SU-DHL-6 (cell line): ENCODE results near the gene GRIK2.

Experiments
- H2AFZ ChIP-seq: fragments of 200-600 bp; sonication (generic); 2 replicates; pipeline ENCODE4 v1.6.1; 2014; ENCODE audit warnings: low read depth, mild to moderate bottlenecking, moderate library complexity, mixed read lengths, antibody characterized with exemption, low read length; ENCODE audit not compliant: severe bottlenecking
- H3F3A ChIP-seq: fragments of 200-600 bp; shearing (Covaris generic); 2 replicates; pipeline ENCODE4 v1.6.0; 2016; ENCODE audit warnings: antibody characterized with exemption, mild to moderate bottlenecking; ENCODE audit not compliant: insufficient read depth
- H3K27ac ChIP-seq: fragments of 200-600 bp; sonication (generic); 2 replicates; pipeline ENCODE4 v1.5.1; 2016; ENCODE audit warnings: low read depth, mild to moderate bottlenecking, low read length, moderate library complexity, mixed read lengths
- H3K27me3 ChIP-seq: fragments of 200-600 bp; sonication (generic), shearing (Covaris generic); 2 replicates; pipeline ENCODE4 v1.6.0; 2014; ENCODE audit warnings: mild to moderate bottlenecking, low read length
- H3K36me3 ChIP-seq: fragments of 200-600 bp; sonication (generic); 2 replicates; pipeline ENCODE4 v1.6.1; 2014; ENCODE audit warnings: mild to moderate bottlenecking, low read length, mixed read lengths
- H3K4me2 ChIP-seq: fragments of 300-600, 200-600 bp; shearing (Covaris generic), sonication (generic); 2 replicates; pipeline ENCODE4 v1.6.0; 2014; ENCODE audit warnings: low read length, low read depth, mild to moderate bottlenecking; ENCODE audit not compliant: poor library complexity, severe bottlenecking
- H3K4me3 ChIP-seq: fragments of 200-600 bp; sonication (generic); 2 replicates; pipeline ENCODE4 v1.5.1; 2014; ENCODE audit warnings: antibody characterized with exemption, low read length, mild to moderate bottlenecking, mixed read lengths; ENCODE audit not compliant: insufficient read depth, poor library complexity, severe bottlenecking
- H3K79me2 ChIP-seq: fragments of 200-600 bp; sonication (generic); 2 replicates; pipeline ENCODE4 v1.6.1; 2014; ENCODE audit warnings: mild to moderate bottlenecking, low read length, moderate library complexity; ENCODE audit not compliant: insufficient read depth
- H3K9ac ChIP-seq: fragments of 200-600 bp; sonication (generic); 2 replicates; pipeline ENCODE4 v1.7.0; 2014; ENCODE audit warnings: mild to moderate bottlenecking, low read length
- H3K9me2 ChIP-seq: fragments of 200-600 bp; sonication (generic); replicated peaks from 2 replicates; pipeline ENCODE4 v1.6.1; 2014; ENCODE audit warnings: low read length; ENCODE audit not compliant: insufficient read depth
- H3K9me3 ChIP-seq: fragments of 200-600 bp; sonication (generic); 2 replicates; pipeline ENCODE4 v1.6.1; 2014; ENCODE audit warnings: low read length, mixed read lengths; ENCODE audit not compliant: insufficient read depth
- H4K20me1 ChIP-seq: fragments of 200-600 bp; sonication (generic); 2 replicates; pipeline ENCODE4 v1.6.1; 2014; ENCODE audit warnings: low read depth, mild to moderate bottlenecking, antibody characterized with exemption, low read length, moderate library complexity, mixed read lengths
- EZH2phosphoT487 ChIP-seq: fragments of 200-600 bp; sonication (generic), shearing (Covaris generic); conservative IDR thresholded peaks from 2 replicates; pipeline ENCODE4 v1.6.1; 2018; ENCODE audit warnings: mild to moderate bottlenecking, antibody characterized with exemption, low read length, moderate library complexity, mixed read lengths
- TF ChIP-seq, protein P1 (sequence below): fragments of 200-600 bp; sonication (generic); IDR thresholded peaks from one replicate; pipeline ENCODE4 v1.5.1; 2017; ENCODE audit warnings: antibody characterized with exemption, mild to moderate bottlenecking, low read length, moderate library complexity; ENCODE audit not compliant: insufficient read depth, poor library complexity, severe bottlenecking

GRIK2 gene

DNA sequence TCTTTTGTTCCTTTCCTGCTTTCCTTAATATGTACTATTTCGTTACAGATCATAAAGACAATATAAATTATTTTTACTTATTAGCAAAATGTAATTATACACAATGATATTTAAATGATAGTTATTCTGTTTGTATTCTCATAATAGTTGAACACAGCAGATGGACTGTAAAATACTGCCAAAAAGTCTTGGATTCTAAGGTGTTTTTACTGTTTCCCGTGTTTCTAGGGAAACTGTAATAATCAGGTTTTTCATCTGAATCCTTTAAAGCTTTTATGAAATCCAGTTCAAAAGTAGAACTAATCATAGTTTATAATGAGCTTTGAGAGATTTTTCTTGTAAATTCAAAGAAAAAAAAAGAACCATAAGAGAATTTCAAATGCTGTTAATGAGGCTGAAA lies 148.4 kb downstream of the GRIK2 start:
- Histone ChIP-seq H3K27ac (no peak overlapping the region), H3K9ac (no peak overlapping the region), H3K36me3 (no peaks in the 10 kb centered on the region), H3K9me3 (no peaks in the 10 kb centered on the region), H3K27me3 (no peaks in the 10 kb centered on the region), H3K4me2 (no peak overlapping the region), H2AFZ (no peak overlapping the region), H4K20me1 (no peaks in the 10 kb centered on the region), H3F3A (no peaks in the 10 kb centered on the region), H3K4me3 (no peak overlapping the region), H3K9me2 (no peaks in the 10 kb centered on the region), H3K79me2 (no peaks in the 10 kb centered on the region)
- TF ChIP-seq, protein P1, sequence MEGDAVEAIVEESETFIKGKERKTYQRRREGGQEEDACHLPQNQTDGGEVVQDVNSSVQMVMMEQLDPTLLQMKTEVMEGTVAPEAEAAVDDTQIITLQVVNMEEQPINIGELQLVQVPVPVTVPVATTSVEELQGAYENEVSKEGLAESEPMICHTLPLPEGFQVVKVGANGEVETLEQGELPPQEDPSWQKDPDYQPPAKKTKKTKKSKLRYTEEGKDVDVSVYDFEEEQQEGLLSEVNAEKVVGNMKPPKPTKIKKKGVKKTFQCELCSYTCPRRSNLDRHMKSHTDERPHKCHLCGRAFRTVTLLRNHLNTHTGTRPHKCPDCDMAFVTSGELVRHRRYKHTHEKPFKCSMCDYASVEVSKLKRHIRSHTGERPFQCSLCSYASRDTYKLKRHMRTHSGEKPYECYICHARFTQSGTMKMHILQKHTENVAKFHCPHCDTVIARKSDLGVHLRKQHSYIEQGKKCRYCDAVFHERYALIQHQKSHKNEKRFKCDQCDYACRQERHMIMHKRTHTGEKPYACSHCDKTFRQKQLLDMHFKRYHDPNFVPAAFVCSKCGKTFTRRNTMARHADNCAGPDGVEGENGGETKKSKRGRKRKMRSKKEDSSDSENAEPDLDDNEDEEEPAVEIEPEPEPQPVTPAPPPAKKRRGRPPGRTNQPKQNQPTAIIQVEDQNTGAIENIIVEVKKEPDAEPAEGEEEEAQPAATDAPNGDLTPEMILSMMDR = no peak
- TF ChIP-seq EZH2phosphoT487 = no peak

DNA sequence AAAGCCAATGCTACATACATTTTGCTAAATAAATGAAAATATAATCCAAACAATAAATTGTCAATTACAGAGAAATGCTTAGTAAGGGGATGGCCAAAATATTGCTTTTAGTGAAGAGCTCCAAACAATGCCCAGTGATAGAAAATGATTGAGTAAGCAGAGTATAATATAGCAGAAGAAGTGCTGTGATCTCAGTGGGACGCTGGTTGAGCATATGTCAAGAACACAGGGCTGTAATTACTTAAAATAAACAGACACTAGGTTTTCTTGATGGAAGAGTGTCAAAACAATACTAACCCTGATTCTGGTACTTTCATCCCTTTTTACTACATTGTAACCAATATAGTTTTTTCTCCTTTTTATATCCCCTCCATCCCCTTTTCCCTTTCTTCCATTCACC lies 150.3 kb downstream of the GRIK2 start:
- no peak overlapping the region for H3K9ac ChIP-seq
- no peaks in the 10 kb centered on the region for H3K27me3 ChIP-seq
- H3K27ac ChIP-seq = no peak overlapping the region
- no peak overlapping the region for H3K4me3 ChIP-seq
- H4K20me1 ChIP-seq = no peaks in the 10 kb centered on the region
- H3K36me3 ChIP-seq = no peaks in the 10 kb centered on the region
- no peak overlapping the region for H2AFZ ChIP-seq
- H3K9me3 ChIP-seq = no peaks in the 10 kb centered on the region
- TF ChIP-seq EZH2phosphoT487 = no peak
- TF ChIP-seq, protein P1 = no peak
- H3K4me2 ChIP-seq = no peak overlapping the region
- no peaks in the 10 kb centered on the region for H3K9me2 ChIP-seq
- H3K79me2 ChIP-seq = no peaks in the 10 kb centered on the region
- no peaks in the 10 kb centered on the region for H3F3A ChIP-seq

DNA sequence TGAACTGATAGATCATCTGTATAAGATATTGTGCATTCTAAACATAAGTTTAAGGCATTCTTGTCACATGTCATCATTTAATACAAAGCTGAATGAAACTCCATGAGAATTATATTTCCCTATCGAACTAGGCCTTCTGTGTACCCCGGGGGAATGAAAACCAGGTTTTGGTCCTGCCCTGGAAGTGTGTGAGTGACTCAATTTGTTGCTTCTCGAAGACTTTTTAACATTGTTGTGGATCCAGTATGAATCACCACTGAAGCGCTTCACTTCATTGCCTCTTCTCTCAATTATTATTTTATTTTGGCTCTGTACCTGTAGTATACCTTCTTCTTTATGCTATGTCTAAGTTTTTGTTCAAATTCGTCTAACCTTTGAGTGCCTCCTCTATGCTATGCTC lies 150.8 kb downstream of the GRIK2 start:
- no peaks in the 10 kb centered on the region for H3K9me2 ChIP-seq
- H3K9ac ChIP-seq = no peak overlapping the region
- H3K4me3 ChIP-seq = no peak overlapping the region
- H3K4me2 ChIP-seq = no peak overlapping the region
- no peak overlapping the region for H2AFZ ChIP-seq
- no peaks in the 10 kb centered on the region for H3K27me3 ChIP-seq
- no peak overlapping the region for H3K27ac ChIP-seq
- no peaks in the 10 kb centered on the region for H3F3A ChIP-seq
- H3K79me2 ChIP-seq = no peaks in the 10 kb centered on the region
- no peaks in the 10 kb centered on the region for H3K36me3 ChIP-seq
- no peaks in the 10 kb centered on the region for H3K9me3 ChIP-seq
- TF ChIP-seq, protein P1 = no peak
- TF ChIP-seq EZH2phosphoT487 = no peak
- no peaks in the 10 kb centered on the region for H4K20me1 ChIP-seq
